ENCODE data around the gene CCDC85C.
A peak's percentile ranks its signal among the peaks of the same experiment; 100 is the strongest.

Gene CCDC85C

DNA sequence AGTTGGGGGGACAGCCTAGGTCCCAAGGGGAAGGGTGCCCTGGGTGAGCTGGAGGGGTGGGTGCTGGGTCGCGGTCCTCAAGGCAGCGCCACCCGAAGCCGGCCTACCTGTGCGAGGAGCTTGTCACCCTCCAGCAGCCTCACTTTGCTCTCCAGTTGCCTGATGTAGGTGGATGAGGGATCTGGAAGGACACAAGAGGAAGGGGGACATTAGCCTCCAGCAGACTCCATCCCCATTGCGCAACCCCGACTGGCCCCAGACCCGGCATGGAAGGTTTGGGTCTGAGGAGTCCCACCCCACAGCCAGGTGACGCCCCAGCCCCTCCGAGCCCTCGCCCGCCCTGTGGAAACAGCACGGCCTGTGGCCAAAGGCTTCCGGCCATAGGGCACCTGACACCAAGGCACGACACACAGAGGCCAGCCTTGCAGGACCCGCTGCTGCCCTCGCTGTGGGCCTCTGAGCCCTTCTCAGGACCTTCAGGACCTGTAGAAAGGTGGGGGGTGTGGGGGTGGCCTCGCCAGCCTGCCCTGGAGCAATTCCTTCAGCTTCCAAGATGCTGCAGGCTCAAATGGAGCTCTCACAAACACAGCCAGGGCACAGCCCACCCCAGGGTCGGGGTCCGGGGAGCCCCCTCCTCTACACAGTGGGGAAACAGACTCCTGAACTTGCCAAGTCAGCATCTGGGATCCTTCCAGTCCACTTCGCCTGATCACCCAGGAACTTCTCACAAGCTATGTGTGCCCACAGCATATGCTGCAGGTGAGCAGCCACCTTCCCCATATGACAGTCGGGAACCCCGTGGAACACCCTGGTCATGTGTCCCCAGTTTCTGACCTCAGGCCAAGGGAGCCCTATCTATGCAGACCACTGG lies 67.9 kb downstream of the CCDC85C start:
- no peak for DNase-seq

DNA sequence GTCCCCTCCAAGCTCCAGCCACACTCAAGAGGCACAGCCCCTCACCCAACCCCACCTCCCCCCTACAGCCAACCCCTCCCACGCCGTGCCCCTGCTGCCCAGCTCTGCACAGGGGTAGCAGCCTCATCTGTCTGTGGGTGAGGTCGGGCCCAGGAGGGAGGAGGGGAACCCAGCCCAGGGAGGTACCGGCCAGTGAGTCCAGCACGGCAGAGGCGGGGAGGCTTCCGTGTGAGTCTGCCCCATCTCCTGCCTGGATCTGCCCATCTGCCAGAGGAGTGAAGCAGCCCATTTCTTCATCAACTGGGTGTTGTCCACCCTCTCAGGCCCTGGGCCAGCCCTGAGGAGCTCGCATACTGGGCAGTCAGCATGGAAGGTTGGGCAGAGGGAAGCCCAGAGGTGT lies 68.6 kb downstream of the CCDC85C start:
- DNase-seq: no peak

DNA sequence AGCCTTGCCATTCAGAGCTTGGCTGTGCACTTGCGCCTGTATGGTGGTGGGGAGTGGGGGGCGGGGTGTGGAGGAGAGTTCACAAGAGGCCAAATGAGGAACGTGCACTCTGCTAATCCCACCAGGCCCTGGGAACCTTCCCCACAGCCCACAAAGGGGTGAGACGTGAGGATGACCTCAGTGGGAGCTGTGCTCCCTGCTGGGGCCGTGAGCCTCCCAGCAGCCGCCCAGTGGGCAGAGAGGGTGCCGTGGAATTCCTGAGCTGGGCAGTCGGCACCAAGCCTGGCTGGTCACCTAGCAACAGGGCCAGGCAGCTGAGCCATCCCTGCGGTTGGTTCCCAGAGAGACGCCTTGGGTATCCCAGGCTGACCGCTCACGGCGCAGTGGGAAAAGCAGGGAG lies 69.1 kb downstream of the CCDC85C start:
- no peak for DNase-seq

DNA sequence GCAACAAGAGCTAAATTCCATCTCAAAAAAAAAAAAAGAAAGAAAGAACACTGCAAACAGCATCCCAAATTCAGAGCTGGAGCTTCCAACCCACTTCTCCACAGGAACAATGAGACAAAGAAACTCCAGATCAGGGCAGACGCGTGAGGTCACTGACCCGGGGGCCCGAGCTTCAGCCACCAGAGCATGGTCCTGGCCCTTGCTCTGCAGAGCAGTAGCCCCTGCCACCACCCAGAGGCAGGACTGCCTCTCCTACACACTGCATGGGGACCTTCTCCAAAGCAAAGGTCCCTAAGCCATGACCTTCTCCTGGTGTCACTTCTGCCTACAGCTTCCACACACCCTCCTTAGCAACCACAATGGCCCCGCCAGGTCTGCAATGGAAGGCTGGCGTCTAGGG lies 69.7 kb downstream of the CCDC85C start:
- no peak for DNase-seq

DNA sequence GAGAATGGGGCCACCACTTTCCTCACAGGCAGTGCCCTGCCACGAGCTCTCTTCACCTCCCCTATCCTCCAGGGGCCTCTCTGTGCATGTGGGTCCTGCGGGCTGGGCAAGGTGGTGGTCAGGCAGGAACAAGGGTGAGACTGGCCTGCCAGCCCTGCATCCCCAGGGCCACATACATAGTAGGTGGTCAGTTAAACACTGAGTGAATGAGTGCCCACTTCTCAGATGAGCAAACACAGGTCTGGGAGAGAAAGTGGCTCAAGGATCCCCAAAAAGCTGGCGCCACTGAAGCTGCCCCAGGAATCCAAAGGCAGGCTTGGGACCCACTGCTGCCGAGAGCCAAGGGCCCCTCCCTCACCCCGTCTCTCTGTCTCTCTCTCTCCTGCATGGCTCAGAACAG lies 71.7 kb downstream of the CCDC85C start:
- DNase-seq: no peak

DNA sequence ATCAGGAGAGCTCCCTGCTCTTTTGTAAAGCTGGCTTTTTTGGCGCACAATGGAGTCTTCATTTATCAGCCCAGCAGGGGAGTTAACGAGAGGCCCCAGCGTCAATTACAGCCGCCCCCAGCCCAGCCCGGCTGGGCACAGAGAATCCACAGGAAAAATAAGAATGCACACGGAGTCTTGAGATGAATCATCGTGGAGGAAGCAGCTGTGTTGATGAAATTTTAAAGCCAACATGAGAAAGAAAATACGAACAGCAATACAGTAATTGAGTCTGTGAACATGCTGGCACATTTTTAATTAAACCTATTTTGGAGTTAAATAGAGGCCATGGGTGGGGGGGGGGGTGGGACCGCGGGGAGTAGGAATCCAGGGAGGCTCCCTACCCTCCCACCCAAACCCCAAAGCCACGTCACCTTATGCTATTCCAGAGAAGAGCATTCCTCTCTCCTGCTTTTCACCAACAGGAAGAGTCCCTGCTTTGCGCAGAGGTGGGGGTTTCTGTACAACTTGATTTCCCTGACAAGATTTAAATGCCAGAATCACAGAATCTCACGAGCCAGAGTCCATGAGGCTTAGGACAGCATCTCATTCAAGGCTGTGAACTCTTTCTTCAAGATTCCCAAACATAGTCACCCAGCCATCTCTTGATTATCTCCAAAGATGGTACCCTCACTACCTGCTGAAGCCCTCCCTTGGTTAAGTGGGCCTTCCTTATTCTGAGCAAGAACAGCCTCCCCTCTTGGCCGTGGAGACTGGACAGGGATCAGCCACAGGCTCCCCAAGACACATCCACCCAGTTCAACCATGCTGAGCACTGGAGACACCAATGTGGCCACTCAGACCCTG lies 72.5 kb downstream of the CCDC85C start:
- no peak for DNase-seq

DNA sequence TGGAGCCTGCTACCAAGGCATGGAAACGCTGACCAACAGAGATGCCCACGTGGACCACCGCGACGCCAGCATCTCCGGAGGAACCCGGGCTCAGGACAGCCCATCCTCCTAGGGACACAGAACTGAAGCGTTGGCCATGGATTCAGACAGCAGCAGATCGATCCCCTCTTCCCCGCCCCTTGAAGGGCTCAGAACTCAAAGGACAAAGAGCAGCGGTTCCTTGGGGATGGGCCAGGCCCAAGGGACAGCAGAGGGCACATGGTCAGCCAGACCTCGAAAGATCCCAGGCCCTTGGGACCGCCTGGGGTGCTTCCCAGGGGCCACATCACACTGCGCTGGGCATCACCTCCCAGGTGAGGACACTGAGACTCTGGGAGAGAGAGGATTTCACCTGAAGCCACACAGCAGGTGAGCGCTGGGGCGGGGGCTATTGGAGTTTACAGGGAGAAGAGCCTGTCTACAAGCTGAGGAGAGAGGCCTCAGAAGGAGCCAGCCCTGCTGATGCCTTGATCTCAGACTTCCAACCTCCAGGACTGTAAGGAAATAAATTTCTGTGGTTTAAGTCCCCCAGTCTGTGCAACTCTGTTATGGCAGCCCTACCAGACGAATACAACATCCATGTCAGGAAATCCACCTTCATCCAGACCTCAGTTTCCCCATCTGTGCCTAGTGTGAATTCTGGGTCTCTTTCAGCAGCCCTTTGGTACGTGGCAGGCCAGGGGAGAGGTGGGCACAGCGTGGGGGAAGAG lies 73.4 kb downstream of the CCDC85C start:
- DNase-seq: no peak

DNA sequence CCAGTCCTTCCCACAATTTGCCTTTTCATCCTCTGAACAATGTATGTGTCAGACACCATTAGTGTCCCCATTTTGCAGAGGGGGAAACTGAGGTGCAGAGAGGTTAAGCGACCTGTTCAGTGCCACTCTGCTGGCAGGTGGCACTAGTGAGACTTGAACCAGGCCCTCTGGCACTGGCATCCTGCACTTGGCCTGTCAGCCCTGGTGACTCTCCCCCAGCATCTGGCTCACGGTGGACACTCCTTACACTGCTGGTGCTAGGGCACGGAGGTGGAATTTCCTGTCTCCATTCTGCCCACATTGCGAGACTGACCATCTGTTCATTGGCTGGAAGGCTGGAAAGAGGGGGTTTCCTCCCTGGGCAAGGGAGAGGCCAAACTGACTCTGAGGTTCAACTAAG lies 74.1 kb downstream of the CCDC85C start:
- DNase-seq: no peak

DNA sequence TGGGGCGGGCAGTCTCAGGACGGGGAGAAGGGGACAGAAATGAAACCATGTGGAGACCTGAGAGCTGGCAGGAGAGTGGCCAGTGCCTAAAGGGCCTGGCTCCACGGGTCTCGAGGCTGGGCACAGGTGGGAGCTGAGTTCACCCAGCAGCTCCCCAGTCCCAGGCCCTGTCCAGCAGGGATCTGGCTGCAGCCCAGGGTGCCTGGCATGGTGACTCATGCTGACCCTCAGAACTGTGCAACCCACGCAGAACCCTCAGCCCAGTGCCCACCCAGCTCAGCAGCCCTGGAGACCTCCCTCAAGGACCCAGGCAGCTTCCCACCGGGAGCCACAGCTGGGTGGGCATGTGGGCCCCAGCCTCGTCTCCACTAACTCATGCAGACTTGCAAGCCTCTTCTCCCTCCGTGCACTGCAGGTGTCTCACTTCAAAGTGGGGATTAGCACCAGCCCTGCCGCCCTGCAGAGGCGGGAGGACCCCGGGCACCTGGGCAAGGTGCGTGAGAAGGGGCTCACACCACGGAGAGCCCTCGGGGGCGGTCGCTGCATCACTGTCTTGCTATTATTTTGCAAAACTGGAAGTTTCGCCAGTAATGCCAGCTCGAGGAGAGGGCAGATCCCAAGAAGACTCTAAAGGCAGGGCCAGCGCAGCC lies 76.5 kb downstream of the CCDC85C start:
- no peak for DNase-seq

DNA sequence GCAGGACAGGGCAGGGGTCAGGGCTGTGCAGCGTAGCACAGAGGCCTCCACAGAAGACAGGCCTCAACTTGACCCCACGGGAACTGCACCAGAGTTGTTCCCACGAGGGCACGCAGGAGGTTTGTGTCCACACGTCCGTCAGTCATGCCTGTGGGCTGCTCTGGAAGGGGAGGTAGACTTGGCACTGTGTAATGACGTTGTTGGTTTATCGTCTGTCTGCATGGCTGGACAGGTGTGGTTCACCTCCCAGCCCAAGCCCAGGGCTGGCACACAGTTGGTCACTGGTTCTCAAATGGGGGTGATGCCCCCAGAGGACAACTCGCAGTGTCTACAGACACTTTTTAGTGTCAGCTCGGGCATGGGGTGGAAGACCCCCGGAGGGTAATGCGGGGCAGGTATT lies 77.0 kb downstream of the CCDC85C start:
- no peak for DNase-seq

DNA sequence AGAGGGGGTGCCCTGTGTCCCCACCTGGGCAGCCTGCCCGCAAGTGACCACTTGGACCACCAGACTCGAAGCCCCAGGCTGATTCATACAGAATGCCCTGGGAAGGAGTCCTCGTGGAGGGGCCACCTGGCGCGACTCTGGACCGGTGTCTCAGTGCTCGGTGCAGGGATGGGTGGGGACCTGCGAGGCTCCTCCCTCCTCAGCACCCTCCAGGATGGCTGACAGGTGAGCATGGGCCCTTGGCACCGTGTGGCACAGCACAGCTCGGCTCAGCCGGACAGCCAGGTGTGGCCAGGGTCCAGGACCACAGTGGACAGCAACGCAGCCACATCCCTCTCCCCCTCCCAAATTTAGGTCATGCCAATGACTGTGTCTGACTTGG lies 78.3 kb downstream of the CCDC85C start:
- DNase-seq: no peak

DNA sequence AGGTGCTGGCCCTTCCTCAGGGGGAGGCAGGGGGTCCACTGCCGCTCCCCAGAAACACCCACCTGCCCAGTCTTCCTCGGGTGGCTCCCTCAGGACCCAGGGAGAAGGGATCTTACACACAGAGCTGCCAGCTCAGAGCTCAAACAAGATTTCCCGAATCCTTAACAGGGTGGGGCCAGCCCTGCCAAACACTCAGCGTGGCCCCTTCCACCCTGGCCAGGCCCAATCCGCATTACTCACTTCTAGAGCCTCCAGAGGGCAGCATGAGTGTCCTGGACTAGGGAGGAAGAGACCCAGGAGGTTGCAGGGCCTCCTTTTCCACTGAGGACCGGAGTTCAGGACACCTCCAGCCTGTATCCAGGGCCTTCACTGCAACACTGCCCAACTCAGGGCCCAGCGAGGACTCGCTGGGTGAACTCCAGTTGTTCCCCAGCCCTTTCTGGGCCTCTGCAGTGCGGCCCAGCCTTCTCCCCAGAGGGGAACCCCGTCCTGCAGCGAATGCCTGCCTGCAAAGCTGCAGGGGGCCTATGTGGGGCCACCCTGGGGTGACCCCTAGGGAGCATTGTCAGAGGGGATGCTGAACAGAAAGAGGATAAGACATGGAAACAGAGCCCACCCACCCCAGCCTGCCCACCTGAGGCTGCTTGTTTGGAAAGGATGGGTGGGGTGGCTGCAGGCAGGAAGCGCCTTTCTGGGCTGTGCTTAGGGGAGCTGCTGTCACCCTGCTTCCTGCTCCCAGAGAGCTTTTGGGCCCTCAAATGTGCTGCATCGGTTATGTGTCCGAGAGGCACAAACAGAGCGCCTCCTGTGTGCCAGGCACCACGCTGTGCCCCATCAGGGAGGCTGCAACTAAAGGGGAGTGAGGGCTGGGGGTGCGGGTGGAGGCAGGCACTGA lies 79.0 kb downstream of the CCDC85C start:
- DNase-seq: no peak

DNA sequence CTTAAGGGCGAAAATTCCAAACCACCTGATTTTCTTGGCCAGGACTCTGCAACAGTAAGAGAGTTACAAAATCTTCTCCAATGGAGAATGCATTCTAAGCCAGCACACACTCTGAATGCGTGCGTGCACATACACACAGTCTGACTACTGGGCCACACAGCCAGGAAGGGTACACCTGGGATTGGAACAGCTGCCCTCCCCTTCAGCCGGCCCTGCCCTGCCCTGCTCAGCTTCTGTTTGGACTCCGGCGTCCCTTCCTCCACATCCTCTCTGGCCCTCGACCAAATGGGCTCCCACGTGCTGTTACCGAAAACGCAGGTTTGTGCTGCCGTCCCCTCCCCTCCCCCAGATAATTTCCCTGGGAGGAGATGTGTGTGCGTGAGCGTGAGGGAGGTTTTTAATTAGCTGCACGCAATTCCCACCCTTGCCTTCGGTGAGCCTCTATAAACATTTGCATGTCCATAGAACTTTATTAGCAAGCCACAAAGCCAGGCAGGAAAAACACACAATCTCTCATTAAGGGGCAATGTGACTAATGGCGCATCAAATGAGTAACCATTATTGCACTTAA lies 79.8 kb downstream of the CCDC85C start:
- peak; percentile 76 for DNase-seq

DNA sequence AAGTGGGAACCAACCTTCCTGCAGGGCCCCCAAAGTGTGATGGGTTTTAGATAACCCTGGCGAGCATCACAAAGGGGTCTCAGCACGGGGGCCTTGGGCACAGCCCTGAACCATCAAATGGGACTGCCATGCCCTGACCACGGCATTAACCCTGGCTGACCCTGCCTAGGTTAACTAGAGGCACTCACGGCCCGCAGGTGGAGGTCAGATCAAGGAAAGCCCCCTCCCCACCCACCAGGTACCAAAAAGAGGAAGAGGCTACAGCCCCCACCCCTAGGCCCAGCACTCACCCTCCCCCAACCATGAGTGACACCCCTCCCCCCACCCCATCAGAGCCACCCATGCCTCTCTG lies 80.3 kb downstream of the CCDC85C start:
- DNase-seq: no peak

DNA sequence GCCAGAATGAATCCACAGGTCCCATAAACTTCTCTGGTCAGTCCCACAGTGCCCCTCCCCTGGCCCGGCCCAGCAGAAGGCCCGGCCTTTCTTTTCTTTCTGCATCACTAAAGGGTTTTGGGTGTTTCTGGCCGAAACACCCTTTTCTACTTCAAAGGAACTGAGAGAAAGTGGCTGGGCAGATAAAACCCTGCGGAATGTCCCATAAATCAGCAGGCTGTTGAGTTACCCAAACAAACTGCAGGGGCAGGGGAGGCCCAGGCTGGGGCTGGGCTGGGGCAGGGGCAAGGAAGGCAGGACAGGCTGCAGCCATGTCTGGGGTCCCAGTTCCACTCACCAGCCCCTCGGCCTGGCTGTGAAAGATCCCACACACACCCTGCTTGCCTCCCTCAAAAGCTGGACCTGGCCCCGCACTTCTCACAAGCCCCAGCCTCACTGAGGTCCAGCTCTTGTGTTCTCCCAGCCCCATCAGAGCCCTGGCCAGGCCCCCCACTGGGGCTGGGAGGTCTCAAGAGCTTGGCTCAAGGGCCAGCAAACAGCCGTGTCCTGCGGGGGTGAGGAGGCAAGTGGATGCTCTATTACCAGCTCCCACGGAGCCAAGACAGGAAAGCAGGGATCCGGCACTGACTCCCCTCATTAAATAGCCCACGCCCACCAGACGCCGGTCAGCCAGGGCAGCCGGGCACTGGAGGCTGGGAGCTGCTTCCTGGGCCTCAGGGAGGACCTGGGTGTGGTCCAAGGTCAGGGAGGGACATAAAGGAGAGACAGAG lies 80.9 kb downstream of the CCDC85C start:
- DNase-seq: no peak

DNA sequence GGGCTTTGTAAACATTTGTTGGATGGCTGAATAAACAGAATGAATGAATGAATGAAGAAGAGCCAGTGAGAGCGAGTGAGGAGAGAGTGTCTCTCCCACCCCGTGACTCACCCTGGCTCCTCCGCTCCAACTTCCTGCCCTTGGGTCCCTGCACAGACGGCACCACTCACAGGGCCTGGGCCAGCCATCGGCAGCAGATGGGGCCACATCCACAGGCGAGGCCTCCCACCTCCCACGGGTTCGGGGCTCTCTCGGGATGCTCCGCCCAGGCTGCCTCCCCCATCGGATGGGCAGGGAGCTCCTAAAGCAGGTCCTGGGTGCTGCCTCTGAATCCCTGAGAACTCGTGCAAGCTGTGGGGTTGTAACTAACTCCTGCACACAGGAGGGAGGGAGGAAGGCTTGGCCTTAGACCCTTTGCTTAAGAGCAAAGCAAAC lies 81.5 kb downstream of the CCDC85C start:
- DNase-seq: no peak

DNA sequence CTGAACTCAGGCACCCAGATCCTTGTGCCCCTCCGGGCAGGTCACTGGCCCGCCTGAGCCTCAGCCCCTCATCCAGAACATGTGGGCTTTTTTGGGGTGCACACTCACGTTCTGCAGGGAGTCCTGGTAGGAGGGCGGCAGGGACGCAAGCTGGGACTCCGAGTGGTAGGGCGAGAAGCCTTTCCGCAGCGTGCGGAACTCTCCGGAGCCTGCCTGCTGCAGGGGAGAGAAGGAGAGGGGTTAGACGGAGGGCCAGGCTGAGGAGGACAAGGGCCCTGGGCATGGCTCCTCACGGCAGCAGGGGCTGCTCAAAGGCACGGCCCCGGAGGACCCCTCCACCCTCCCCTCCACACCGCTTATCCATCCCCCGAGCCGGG lies 82.0 kb downstream of the CCDC85C start:
- DNase-seq: no peak

DNA sequence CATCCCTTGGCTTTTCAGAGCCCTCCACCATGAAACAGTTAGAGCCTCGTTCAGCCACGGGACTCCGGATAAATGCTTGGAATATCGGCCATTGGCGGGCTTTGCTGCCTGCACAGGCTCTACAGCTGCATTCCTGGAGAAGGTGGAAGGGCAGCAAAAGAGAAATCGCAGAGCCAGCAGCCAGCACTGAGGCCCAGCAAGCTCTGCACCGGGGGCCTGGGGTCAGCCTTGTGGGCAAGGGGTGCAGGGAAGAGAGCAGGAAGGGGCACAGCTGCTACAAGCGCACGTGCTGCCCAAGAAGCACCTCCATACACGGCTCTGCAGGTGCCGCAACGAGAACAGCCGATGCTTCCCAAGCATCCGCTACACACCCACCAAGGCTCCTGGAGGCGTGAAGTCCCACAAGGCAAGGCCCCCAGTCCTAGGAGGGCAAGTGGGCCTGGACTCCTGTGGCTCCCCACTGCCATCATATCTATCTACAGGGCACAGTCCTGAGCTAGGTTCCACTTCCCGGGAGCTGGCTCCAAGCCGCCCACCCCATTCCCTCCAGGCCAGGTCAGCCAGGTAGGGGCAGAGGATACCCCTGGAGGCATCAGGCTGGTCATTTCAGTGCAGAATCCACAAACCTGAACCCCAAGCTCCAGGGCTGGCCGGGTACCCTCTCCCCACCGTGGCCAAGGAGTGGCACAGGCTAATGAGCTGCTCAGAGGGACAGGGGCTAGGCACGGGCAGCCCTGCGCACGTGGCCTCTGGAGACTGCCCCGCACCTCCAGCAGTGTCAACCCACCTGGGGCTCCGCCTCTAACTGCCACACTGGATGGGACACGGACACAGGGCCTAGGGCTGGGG lies 82.6 kb downstream of the CCDC85C start:
- DNase-seq: no peak

DNA sequence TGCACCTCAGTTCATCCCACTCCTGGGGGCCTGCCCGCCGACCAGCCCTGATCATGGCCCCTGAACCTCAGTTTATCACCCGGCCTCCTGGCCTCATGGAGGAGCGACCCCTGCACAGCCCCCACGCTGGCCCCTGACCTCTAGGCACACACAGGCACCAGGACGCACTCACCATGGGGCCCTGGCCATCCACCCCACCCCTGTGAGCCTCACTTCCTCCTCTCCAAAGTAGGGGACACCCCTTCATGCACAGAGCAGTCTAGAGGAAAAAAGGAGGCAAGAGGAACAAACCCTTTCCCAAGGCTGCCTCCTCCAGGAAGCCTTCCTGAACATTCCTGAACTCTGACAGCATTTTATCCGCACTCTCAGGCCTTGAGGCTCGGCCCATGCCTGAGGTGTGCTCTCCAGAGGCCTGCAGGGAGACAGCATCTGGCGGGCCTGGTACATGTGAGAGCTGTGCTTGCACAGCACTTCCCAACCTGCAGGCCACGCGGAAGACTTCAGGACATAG lies 83.4 kb downstream of the CCDC85C start:
- no peak for DNase-seq
